ENCODE measurements around the gene DIAPH3.
"Not testable (repeated sequence)": the region's sequence is repeated elsewhere in the genome, so short reads cannot be mapped to it uniquely, and the experiment has no call there.

The DIAPH3 gene, protein sequence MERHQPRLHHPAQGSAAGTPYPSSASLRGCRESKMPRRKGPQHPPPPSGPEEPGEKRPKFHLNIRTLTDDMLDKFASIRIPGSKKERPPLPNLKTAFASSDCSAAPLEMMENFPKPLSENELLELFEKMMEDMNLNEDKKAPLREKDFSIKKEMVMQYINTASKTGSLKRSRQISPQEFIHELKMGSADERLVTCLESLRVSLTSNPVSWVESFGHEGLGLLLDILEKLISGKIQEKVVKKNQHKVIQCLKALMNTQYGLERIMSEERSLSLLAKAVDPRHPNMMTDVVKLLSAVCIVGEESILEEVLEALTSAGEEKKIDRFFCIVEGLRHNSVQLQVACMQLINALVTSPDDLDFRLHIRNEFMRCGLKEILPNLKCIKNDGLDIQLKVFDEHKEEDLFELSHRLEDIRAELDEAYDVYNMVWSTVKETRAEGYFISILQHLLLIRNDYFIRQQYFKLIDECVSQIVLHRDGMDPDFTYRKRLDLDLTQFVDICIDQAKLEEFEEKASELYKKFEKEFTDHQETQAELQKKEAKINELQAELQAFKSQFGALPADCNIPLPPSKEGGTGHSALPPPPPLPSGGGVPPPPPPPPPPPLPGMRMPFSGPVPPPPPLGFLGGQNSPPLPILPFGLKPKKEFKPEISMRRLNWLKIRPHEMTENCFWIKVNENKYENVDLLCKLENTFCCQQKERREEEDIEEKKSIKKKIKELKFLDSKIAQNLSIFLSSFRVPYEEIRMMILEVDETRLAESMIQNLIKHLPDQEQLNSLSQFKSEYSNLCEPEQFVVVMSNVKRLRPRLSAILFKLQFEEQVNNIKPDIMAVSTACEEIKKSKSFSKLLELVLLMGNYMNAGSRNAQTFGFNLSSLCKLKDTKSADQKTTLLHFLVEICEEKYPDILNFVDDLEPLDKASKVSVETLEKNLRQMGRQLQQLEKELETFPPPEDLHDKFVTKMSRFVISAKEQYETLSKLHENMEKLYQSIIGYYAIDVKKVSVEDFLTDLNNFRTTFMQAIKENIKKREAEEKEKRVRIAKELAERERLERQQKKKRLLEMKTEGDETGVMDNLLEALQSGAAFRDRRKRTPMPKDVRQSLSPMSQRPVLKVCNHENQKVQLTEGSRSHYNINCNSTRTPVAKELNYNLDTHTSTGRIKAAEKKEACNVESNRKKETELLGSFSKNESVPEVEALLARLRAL

DNA sequence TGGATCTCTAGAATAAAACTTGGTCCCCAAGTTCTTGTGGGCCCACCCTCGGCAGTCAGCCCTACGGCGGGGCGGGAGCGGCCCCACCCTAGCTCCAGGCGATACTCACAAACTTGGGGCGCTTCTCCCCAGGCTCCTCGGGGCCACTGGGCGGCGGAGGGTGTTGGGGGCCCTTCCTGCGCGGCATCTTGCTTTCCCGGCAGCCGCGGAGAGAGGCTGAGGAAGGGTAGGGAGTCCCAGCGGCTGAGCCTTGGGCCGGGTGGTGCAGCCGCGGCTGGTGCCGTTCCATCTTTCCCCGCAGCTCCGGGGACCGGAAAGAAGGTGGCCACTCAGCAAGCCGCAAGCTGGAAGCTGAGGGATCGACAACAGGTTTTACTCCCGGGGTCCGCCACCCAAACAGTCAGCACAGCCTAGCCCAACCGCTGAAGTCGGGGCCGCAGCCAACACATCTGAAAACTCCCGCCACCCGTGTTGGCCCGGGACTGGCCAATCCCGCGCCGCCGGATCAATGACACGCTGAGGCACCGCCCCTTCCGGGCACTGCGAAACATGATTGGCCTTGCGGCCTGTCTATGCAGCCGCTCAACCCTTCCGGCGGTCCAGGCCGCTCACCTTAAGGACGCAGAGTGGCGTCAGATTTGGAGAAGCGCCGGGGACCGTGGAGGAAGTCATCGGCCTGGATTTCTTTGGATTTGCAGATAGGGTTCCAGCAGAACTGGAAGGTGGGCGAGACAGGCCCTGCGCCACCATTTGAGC, at the start of gene DIAPH3:
DIAPH3 (minus strand) TSS at position 451 of the 756 bp plus-strand sequence; CDS start at position 289, 162 bp downstream.
- Histone ChIP-seq H3K36me3 (no peaks in the 10 kb centered on the region), H3K27ac (peak within 1 kb of the TSS; percentile 47), H3K9me3 (no peaks in the 10 kb centered on the region), H3K27me3 (no peaks in the 10 kb centered on the region), H3K4me1 (ENCODE audit: control insufficient read depth in 1 of 2, insufficient read depth in 1 of 2, low read depth in 1 of 2, low read length in 1 of 2) (peaks cover 13 to 17% of the 10 kb centered on the region in 2 experiments), H3K4me3 (ENCODE audit: low read depth in 1 of 2, low read length in 1 of 2) (peak within 1 kb of the TSS; percentile 69 to 70)
- TF ChIP-seq, protein P1, sequence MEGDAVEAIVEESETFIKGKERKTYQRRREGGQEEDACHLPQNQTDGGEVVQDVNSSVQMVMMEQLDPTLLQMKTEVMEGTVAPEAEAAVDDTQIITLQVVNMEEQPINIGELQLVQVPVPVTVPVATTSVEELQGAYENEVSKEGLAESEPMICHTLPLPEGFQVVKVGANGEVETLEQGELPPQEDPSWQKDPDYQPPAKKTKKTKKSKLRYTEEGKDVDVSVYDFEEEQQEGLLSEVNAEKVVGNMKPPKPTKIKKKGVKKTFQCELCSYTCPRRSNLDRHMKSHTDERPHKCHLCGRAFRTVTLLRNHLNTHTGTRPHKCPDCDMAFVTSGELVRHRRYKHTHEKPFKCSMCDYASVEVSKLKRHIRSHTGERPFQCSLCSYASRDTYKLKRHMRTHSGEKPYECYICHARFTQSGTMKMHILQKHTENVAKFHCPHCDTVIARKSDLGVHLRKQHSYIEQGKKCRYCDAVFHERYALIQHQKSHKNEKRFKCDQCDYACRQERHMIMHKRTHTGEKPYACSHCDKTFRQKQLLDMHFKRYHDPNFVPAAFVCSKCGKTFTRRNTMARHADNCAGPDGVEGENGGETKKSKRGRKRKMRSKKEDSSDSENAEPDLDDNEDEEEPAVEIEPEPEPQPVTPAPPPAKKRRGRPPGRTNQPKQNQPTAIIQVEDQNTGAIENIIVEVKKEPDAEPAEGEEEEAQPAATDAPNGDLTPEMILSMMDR (IDR thresholded peaks at IDR 0.05) = no peak

DNA sequence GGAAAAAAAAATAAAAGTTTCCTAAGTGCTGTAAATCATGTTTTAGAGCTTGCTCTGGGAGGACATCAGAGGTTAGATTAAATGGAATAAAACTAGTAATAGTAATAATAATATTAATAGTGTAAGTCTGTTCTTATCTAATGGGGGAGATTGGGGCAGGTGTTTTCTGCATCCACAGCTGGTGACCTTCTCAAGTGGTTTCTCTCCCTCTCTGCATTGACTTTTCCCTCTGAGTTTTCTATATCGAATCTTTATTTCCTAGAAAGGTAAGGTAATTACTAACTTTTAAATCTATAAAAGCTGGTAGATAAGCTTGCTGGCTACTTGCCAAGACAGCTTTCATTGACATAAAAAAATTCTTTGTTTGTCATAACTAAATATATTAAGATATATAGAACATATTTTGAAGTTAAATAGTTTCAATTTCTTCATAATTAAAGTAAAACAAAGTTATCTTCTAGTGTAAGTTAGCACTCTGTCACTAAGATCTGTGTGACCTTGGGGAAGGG, 49.6 kb upstream of the DIAPH3 start:
- Histone ChIP-seq H3K4me1 (ENCODE audit: control insufficient read depth in 1 of 2, insufficient read depth in 1 of 2, low read depth in 1 of 2, low read length in 1 of 2) (no peaks in the 10 kb centered on the region), H3K9me3 (no peaks in the 10 kb centered on the region), H3K27ac (no peak overlapping the region), H3K27me3 (peaks cover 8% of the 10 kb centered on the region), H3K36me3 (no peaks in the 10 kb centered on the region), H3K4me3 (ENCODE audit: low read depth in 1 of 2, low read length in 1 of 2) (no peak overlapping the region)
- TF ChIP-seq, protein P1 (IDR thresholded peaks at IDR 0.05) = no peak

DNA sequence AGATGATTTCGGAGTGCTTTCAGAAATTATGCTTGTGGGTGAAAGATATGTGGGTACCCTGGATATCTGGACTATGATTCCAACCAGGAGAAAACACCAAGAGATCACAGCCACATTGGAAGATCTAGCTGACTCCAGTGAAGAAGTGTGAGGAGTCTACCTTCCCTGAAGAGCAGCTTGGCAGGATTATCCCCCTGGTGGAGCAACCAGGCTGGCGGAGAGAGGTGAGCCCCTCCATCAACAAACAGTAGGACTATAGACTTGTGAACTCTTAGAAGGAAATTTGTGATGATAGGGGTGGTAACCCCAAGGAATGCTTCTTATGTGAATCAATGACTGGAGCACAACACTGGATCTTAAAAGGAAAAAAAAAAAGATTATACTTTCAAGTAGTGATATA, 47.8 kb upstream of the DIAPH3 start:
- TF ChIP-seq, protein P1 (IDR thresholded peaks at IDR 0.05) = no peak

DNA sequence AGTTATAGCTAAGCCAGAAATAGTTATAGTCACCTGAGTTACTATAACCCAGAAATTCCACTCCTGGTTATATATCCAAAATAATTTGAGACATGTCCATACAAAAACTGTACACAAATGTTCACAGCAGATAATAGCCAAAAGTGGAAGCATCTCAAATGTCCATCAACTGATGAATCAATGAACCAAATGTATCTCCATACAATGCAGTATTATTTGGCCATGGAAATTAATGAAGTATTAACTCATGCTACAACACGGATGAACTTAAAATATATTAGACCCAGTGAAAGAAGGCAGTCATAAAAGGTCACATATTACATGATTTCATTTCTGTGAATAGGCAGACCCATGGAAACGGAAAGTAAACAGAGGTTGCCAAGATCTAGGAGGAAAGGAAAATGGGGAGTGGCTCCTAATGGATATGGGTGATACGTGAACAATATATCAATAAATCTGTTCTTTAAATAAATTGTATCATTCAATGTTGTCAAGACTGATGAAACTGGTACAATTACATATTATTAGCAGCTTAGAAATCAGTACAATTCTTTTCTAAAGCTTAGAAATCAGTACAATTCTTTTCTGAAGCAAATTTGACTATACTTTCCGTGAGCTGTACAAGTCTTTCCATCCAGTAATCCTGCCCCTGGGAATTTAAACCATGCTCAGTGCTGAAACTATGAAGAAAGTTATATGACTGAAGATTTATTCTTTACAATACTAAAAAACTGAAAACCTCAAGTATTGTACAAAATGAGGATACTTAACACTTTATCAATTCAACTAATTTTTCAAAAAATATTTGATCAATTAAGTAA, 47.0 kb upstream of the DIAPH3 start:
- H3K9me3 ChIP-seq = no peaks in the 10 kb centered on the region
- H3K27me3 ChIP-seq = peaks cover 3% of the 10 kb centered on the region
- no peaks in the 10 kb centered on the region for H3K36me3 ChIP-seq
- no peak overlapping the region for H3K4me3 ChIP-seq (ENCODE audit: low read depth in 1 of 2, low read length in 1 of 2)
- TF ChIP-seq, protein P1 (IDR thresholded peaks at IDR 0.05) = no peak
- H3K4me1 ChIP-seq (ENCODE audit: control insufficient read depth in 1 of 2, insufficient read depth in 1 of 2, low read depth in 1 of 2, low read length in 1 of 2) = no peaks in the 10 kb centered on the region
- no peak overlapping the region for H3K27ac ChIP-seq

More for the DNA sequence above, 47.8 kb upstream of the DIAPH3 start:
- no peak overlapping the region for H3K27ac ChIP-seq
- H3K27me3 ChIP-seq = peaks cover 6% of the 10 kb centered on the region
- H3K4me1 ChIP-seq (ENCODE audit: control insufficient read depth in 1 of 2, insufficient read depth in 1 of 2, low read depth in 1 of 2, low read length in 1 of 2) = no peaks in the 10 kb centered on the region
- no peak overlapping the region for H3K4me3 ChIP-seq (ENCODE audit: low read depth in 1 of 2, low read length in 1 of 2)
- no peaks in the 10 kb centered on the region for H3K9me3 ChIP-seq
- H3K36me3 ChIP-seq = no peaks in the 10 kb centered on the region

DNA sequence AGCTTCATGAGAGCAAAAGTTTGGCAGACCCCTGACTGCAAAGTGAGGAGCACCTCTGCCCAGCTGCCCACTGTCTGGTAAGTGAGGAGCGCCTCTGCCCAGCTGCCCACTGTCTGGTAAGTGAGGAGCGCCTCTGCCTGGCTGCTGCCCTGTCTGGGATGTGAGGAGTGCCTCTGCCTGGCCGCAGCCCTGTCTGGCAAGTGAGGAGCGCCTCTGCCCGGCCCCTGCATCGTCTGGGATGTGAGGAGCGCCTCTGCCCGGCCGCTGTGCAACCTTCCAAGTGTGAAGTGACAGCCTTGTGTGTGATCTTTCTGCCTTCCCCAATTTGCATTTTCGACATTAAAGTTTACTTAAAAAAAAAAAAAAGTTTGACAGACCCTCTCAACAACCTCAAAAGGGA, 41.8 kb upstream of the DIAPH3 start:
- not testable (repeated sequence) for H3K4me1 ChIP-seq (ENCODE audit: control insufficient read depth in 1 of 2, insufficient read depth in 1 of 2, low read depth in 1 of 2, low read length in 1 of 2); H3K4me3 ChIP-seq (ENCODE audit: low read depth in 1 of 2, low read length in 1 of 2); H3K27me3 ChIP-seq; H3K36me3 ChIP-seq; H3K27ac ChIP-seq; H3K9me3 ChIP-seq
